Keratinocyte (primary cell): Measurements from ENCODE around the gene VPS52. TPM values are rescaled to one million over a fixed set of nuclear protein-coding genes. Genes with fewer than 3 reads are reported as not detected.
A peak's percentile ranks its signal among the peaks of the same experiment; 100 is the strongest.

ENCODE experiments used
- DNase-seq: peaks from one replicate; pipeline ENCODE4 v3.0.0-alpha.2; 2011; ENCODE audit warnings: low read depth, missing footprints, low spot score
- FAIRE-seq: peaks from 2 replicates; lab custom pipeline; 2011; peaks lifted over from hg19 to GRCh38; lab: Jason Lieb, UNC
- H2AFZ ChIP-seq: 2 replicates; pipeline ENCODE4 v1.6.0; 2012; ENCODE audit warnings: low read length, control low read depth, inconsistent platforms; ENCODE audit not compliant: control insufficient read depth
- H3K27ac ChIP-seq: 2 replicates; pipeline ENCODE4 v1.5.1; 2011; ENCODE audit warnings: low read length; ENCODE audit not compliant: control insufficient read depth, insufficient read depth
- H3K27me3 ChIP-seq: 3 replicates; pipeline ENCODE4 v1.6.0; 2011; ENCODE audit warnings: low read length; ENCODE audit not compliant: control insufficient read depth, insufficient read depth; ENCODE audit errors: extremely low read depth
- H3K36me3 ChIP-seq, 2 experiments: 2 replicates in 1 of 2; 3 replicates in 1 of 2; pipeline ENCODE4 v1.5.1; 2011; ENCODE audit warnings: low read length in 2 of 2, mild to moderate bottlenecking in 1 of 2; ENCODE audit not compliant: control insufficient read depth in 2 of 2, insufficient read depth in 2 of 2; ENCODE audit errors: extremely low read depth in 1 of 2
- H3K4me1 ChIP-seq: 3 replicates; pipeline ENCODE4 v1.5.1; 2011; ENCODE audit warnings: low read length; ENCODE audit not compliant: control insufficient read depth, insufficient read depth; ENCODE audit errors: extremely low read depth
- H3K4me2 ChIP-seq: 3 replicates; pipeline ENCODE4 v1.6.0; 2011; ENCODE audit warnings: low read depth, low read length; ENCODE audit not compliant: control insufficient read depth, insufficient read depth; ENCODE audit errors: extremely low read depth
- H3K4me3 ChIP-seq, 3 experiments: fragments of 200-600 bp in 1 of 3; sonication (generic) in 1 of 3; 2 replicates in 2 of 3; 3 replicates in 1 of 3; pipeline ENCODE4 v1.5.1; 2011 to 2016; ENCODE audit warnings: low read length in 3 of 3, mild to moderate bottlenecking in 3 of 3, control low read depth in 2 of 3, inconsistent platforms in 1 of 3, low read depth in 1 of 3, mixed read lengths in 1 of 3, mixed run types in 1 of 3, moderate library complexity in 1 of 3; ENCODE audit not compliant: control insufficient read depth in 2 of 3, insufficient read depth in 2 of 3; ENCODE audit errors: extremely low read depth in 1 of 3
- H3K79me2 ChIP-seq: 2 replicates; pipeline ENCODE4 v1.6.0; 2012; ENCODE audit warnings: low read length; ENCODE audit not compliant: control insufficient read depth, insufficient read depth
- H3K9ac ChIP-seq: 3 replicates; pipeline ENCODE4 v1.6.0; 2011; ENCODE audit warnings: low read length; ENCODE audit not compliant: control insufficient read depth, insufficient read depth; ENCODE audit errors: extremely low read depth
- H3K9me1 ChIP-seq: 3 replicates; pipeline ENCODE4 v1.6.0; 2011; ENCODE audit warnings: low read length; ENCODE audit not compliant: control insufficient read depth, insufficient read depth; ENCODE audit errors: extremely low read depth
- H3K9me3 ChIP-seq: 2 replicates; pipeline ENCODE4 v1.5.1; 2012; ENCODE audit warnings: low read depth, low read length; ENCODE audit not compliant: control insufficient read depth
- H4K20me1 ChIP-seq: 3 replicates; pipeline ENCODE4 v1.6.0; 2011; ENCODE audit warnings: low read length; ENCODE audit not compliant: control insufficient read depth, insufficient read depth; ENCODE audit errors: extremely low read depth
- EZH2 ChIP-seq: IDR thresholded peaks from one replicate; pipeline ENCODE4 v1.6.1; 2012; ENCODE audit warnings: inconsistent platforms, mild to moderate bottlenecking, low read length, moderate library complexity
- dilution Hi-C: fragments of 300-500 bp; cut with MboI; formaldehyde crosslinking; loops from one replicate; pipeline ENCODE4 v1.7.0; 2020; ENCODE audit warnings: low sequenced_read_pairs; ENCODE audit not compliant: extremely low pct_ligation_motif_present
- polyA plus RNA-seq, 5 experiments: library from polyadenylated mRNA; depleted of rRNA in 3 of 5; stranded (reverse) in 3 of 5; stranded (forward) in 1 of 5; unstranded in 1 of 5; fragments of >200 nt; gene quantifications; 1 replicate in 1 of 5; 2 replicates in 3 of 5; 3 replicates in 1 of 5; pipeline versions ENCODE4 v1.2.1 to v1.2.3, GENCODE V29; 2011 to 2012; ENCODE audit warnings: missing spikeins in 2 of 5, low read depth in 1 of 5, low replicate concordance in 1 of 5
- TF ChIP-seq, protein P1 (sequence below), 3 experiments: IDR thresholded peaks in 1 of 3; conservative IDR thresholded peaks in 1 of 3; optimal IDR thresholded peaks in 1 of 3; 2 replicates in 2 of 3; 3 replicates in 1 of 3; pipeline versions ENCODE3 to v1.5.1; 2011; ENCODE audit warnings: low read length in 3 of 3, mild to moderate bottlenecking in 3 of 3, moderate library complexity in 2 of 3, control low read depth in 1 of 3, inconsistent platforms in 1 of 3; ENCODE audit not compliant: insufficient read depth in 2 of 3; ENCODE audit errors: extremely low read depth in 1 of 3

Gene VPS52
- polyA plus RNA-seq, 1 donor (not counting 4 experiments of a cell fraction or from before 2014, with no cell fraction given): 36.2 TPM

DNA sequence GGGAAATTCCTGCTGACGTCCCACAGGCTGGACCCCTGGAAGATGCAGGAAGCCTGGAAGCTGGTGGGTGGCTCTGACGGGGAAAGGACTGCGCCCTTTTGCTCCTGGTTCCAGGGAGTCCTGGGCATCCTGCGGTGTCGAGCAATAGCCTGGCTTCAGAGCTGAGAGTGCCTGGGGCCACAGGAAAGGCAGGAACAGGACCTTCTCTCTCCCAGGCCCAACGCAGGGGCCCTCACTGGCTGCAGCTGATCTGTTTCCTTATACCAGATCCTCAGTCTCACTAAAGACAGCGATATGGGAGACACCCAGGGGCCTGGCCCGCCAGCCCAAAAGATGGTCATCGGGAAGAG is 6.7 kb upstream of the VPS52 start:
- H2AFZ ChIP-seq: no peak overlapping the region
- FAIRE-seq (no peak), DNase-seq (no peak)
- no peaks in the 10 kb centered on the region for H3K27me3 ChIP-seq
- H3K9me3 ChIP-seq: no peaks in the 10 kb centered on the region
- peaks cover 31% of the 10 kb centered on the region for H3K4me1 ChIP-seq
- H3K4me3 ChIP-seq: no peak overlapping the region
- no peak overlapping the region for H3K4me2 ChIP-seq
- dilution Hi-C loops: no loop called here
- peaks cover 34% of the 10 kb centered on the region for H4K20me1 ChIP-seq
- H3K9me1 ChIP-seq: peaks cover 2% of the 10 kb centered on the region
- TF ChIP-seq, protein P1, sequence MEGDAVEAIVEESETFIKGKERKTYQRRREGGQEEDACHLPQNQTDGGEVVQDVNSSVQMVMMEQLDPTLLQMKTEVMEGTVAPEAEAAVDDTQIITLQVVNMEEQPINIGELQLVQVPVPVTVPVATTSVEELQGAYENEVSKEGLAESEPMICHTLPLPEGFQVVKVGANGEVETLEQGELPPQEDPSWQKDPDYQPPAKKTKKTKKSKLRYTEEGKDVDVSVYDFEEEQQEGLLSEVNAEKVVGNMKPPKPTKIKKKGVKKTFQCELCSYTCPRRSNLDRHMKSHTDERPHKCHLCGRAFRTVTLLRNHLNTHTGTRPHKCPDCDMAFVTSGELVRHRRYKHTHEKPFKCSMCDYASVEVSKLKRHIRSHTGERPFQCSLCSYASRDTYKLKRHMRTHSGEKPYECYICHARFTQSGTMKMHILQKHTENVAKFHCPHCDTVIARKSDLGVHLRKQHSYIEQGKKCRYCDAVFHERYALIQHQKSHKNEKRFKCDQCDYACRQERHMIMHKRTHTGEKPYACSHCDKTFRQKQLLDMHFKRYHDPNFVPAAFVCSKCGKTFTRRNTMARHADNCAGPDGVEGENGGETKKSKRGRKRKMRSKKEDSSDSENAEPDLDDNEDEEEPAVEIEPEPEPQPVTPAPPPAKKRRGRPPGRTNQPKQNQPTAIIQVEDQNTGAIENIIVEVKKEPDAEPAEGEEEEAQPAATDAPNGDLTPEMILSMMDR (optimal IDR thresholded peaks at IDR 0.05 in 1 of 3, IDR thresholded peaks at IDR 0.05 in 1 of 3, conservative IDR thresholded peaks at IDR 0.05 in 1 of 3; ENCODE audit: extremely low read depth in 1 of 3, insufficient read depth in 2 of 3, low read length in 3 of 3): no peak
- TF ChIP-seq EZH2: no peak
- no peak overlapping the region for H3K27ac ChIP-seq
- peaks cover 26% of the 10 kb centered on the region for H3K79me2 ChIP-seq
- peaks cover 37 to 47% of the 10 kb centered on the region in 2 experiments for H3K36me3 ChIP-seq
- H3K9ac ChIP-seq: no peak overlapping the region

DNA sequence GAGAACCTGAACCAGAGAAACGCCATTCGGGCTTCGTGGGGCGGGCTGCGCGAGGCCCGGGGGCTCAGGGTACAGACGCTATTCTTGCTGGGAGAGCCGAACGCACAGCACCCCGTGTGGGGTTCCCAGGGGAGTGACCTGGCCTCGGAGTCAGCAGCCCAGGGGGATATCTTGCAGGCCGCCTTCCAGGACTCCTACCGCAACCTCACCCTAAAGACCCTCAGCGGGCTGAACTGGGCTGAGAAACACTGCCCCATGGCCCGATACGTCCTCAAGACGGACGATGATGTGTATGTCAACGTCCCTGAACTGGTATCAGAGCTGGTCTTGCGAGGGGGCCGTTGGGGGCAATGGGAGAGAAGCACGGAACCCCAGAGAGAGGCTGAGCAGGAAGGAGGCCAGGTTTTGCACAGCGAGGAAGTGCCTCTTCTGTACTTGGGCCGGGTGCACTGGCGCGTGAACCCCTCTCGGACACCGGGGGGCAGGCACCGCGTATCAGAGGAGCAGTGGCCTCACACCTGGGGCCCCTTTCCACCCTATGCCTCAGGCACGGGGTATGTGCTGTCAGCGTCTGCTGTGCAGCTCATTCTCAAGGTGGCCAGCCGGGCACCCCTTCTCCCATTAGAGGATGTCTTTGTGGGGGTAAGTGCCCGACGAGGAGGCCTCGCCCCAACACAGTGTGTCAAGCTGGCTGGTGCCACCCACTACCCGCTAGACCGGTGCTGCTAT is 6.2 kb upstream of the VPS52 start:
- no peak for DNase-seq
- Histone ChIP-seq H3K4me3 (no peak overlapping the region), H3K27ac (no peak overlapping the region), H3K4me1 (peaks cover 31% of the 10 kb centered on the region), H3K36me3 (peaks cover 38 to 52% of the 10 kb centered on the region in 2 experiments), H3K9me1 (peaks cover 2% of the 10 kb centered on the region), H2AFZ (no peak overlapping the region), H4K20me1 (peaks cover 36% of the 10 kb centered on the region), H3K4me2 (no peak overlapping the region), H3K27me3 (no peaks in the 10 kb centered on the region), H3K9me3 (no peaks in the 10 kb centered on the region), H3K79me2 (peaks cover 32% of the 10 kb centered on the region), H3K9ac (peak overlapping the region; percentile 26)
- TF ChIP-seq, protein P1 (optimal IDR thresholded peaks at IDR 0.05 in 1 of 3, IDR thresholded peaks at IDR 0.05 in 1 of 3, conservative IDR thresholded peaks at IDR 0.05 in 1 of 3; ENCODE audit: extremely low read depth in 1 of 3, insufficient read depth in 2 of 3, low read length in 3 of 3): peak in 1 of 3 experiments; percentile 14
- TF ChIP-seq EZH2: no peak
- dilution Hi-C loops: no loop called here
- FAIRE-seq: no peak
